ENCODE results near the gene PDLIM4.

DNA sequence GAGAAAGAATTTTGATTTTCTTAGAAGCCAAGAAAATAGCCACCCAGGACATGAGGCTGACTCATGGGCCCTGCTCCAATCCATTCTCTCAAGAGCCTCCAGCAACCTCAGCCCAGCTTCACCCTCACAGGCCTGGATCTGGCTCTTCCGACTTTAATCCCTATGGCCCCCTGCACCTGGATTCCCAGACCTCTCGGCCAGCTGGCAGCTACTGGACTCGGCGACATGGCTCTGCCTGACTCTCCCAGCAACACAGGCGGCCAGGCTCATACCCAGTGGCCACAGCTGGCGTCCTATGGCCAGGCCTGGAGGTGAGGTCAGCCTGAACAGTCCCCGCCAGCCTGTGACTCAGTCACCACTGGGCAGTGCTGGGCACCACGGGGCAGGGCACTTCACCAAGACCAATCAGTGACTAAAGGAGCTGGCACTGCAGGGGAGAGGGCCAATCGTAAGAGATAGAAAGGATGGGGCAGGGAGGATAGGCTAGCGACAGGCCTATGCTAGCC, 6.2 kb upstream of the PDLIM4 start:
- TF ChIP-seq EP300 (IDR thresholded peaks at IDR 0.05) (no peak), SREBF2 (IDR thresholded peaks at IDR 0.05) (no peak), HOXA7 (CRISPR knock-in tag; IDR thresholded peaks at IDR 0.05) (no peak), FOSL2 (IDR thresholded peaks at IDR 0.05) (no peak), FOSL2 (CRISPR knock-in tag; IDR thresholded peaks at IDR 0.05) (no peak)
- TF ChIP-seq, protein P1, sequence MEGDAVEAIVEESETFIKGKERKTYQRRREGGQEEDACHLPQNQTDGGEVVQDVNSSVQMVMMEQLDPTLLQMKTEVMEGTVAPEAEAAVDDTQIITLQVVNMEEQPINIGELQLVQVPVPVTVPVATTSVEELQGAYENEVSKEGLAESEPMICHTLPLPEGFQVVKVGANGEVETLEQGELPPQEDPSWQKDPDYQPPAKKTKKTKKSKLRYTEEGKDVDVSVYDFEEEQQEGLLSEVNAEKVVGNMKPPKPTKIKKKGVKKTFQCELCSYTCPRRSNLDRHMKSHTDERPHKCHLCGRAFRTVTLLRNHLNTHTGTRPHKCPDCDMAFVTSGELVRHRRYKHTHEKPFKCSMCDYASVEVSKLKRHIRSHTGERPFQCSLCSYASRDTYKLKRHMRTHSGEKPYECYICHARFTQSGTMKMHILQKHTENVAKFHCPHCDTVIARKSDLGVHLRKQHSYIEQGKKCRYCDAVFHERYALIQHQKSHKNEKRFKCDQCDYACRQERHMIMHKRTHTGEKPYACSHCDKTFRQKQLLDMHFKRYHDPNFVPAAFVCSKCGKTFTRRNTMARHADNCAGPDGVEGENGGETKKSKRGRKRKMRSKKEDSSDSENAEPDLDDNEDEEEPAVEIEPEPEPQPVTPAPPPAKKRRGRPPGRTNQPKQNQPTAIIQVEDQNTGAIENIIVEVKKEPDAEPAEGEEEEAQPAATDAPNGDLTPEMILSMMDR (IDR thresholded peaks at IDR 0.05), result no peak

Measured in A549 (cell line).